SK-N-MC (cell line): ENCODE data around the gene SDK2.

Experiments used
- EZH2 ChIP-seq: fragments of 200-600 bp; sonication (generic); IDR thresholded peaks from one replicate; pipeline ENCODE4 v1.6.1; 2017; ENCODE audit warnings: antibody characterized with exemption
- FOXP2 ChIP-seq: optimal IDR thresholded peaks from 2 replicates; pipeline ENCODE3; 2011; ENCODE audit warnings: mild to moderate bottlenecking, moderate library complexity; ENCODE audit not compliant: insufficient read depth; ENCODE audit errors: extremely low read length, control extremely low read depth
- POLR2AphosphoS5 ChIP-seq: IDR thresholded peaks from 2 replicates; pipeline ENCODE4 v1.6.1; 2012; ENCODE audit warnings: mild to moderate bottlenecking, low read depth, low read length, borderline replicate concordance

DNA sequence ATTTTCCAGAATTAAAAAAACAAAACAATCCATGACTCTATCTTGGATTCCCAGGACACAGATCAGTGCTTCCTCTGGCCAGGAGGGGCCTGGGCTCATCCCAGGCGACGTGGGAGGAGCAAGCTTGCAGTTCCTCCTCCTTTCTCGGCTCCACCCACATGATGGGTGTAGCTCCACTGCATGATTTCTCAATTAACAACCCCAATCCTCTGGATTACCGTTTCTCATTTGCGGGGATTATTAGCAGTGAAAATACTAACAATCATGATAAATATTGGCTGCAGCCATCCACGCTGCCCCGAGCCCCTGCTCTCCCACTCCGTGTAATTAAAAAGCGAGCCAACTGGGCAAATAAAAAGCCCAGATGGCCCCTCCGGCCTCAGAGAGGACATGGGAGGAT lies 46.4 kb upstream of the SDK2 start:
- TF ChIP-seq EZH2 (no peak), POLR2AphosphoS5 (no peak), FOXP2 (no peak)
